ENCODE data around the gene DHH.

Gene DHH

GRCh38 chr12:49093792-49094159, 825 bp downstream of the DHH start:
- TF ChIP-seq REST (IDR thresholded peaks at IDR 0.05; ENCODE audit: insufficient read depth in 1 of 2, low read depth in 2 of 2, low read length in 2 of 2) (no peak), SIN3A (IDR thresholded peaks at IDR 0.05; ENCODE audit: borderline replicate concordance, insufficient read depth, low read length) (no peak), TAF1 (IDR thresholded peaks at IDR 0.05; ENCODE audit: borderline replicate concordance, insufficient read depth, low read length) (no peak), POLR2AphosphoS5 (IDR thresholded peaks at IDR 0.05; ENCODE audit: low read depth, low read length) (no peak), FOXP2 (optimal IDR thresholded peaks at IDR 0.05; ENCODE audit: borderline replicate concordance, extremely low read depth, extremely low read length, insufficient read depth) (no peak)

- no peak for TF ChIP-seq FOXP2 (optimal IDR thresholded peaks at IDR 0.05; ENCODE audit: borderline replicate concordance, extremely low read depth, extremely low read length, insufficient read depth)
- no peak for TF ChIP-seq REST (IDR thresholded peaks at IDR 0.05; ENCODE audit: insufficient read depth in 1 of 2, low read depth in 2 of 2, low read length in 2 of 2)
These were observed 1.7 kb downstream of the DHH start for GRCh38 chr12:49092816-49093406.

- TF ChIP-seq SIN3A (IDR thresholded peaks at IDR 0.05; ENCODE audit: borderline replicate concordance, insufficient read depth, low read length): no peak
- TF ChIP-seq FOXP2 (optimal IDR thresholded peaks at IDR 0.05; ENCODE audit: borderline replicate concordance, extremely low read depth, extremely low read length, insufficient read depth): no peak
- no peak for TF ChIP-seq TAF1 (IDR thresholded peaks at IDR 0.05; ENCODE audit: borderline replicate concordance, insufficient read depth, low read length)
- no peak for TF ChIP-seq POLR2AphosphoS5 (IDR thresholded peaks at IDR 0.05; ENCODE audit: low read depth, low read length)
- no peak for TF ChIP-seq REST (IDR thresholded peaks at IDR 0.05; ENCODE audit: insufficient read depth in 1 of 2, low read depth in 2 of 2, low read length in 2 of 2)
These were observed 2.4 kb downstream of the DHH start for GRCh38 chr12:49092086-49092815.

- TF ChIP-seq TAF1 (IDR thresholded peaks at IDR 0.05; ENCODE audit: borderline replicate concordance, insufficient read depth, low read length): no peak
- no peak for TF ChIP-seq FOXP2 (optimal IDR thresholded peaks at IDR 0.05; ENCODE audit: borderline replicate concordance, extremely low read depth, extremely low read length, insufficient read depth)
- TF ChIP-seq POLR2AphosphoS5 (IDR thresholded peaks at IDR 0.05; ENCODE audit: low read depth, low read length): no peak
- no peak for TF ChIP-seq SIN3A (IDR thresholded peaks at IDR 0.05; ENCODE audit: borderline replicate concordance, insufficient read depth, low read length)
- TF ChIP-seq REST (IDR thresholded peaks at IDR 0.05; ENCODE audit: insufficient read depth in 1 of 2, low read depth in 2 of 2, low read length in 2 of 2): no peak
These were observed 2.8 kb downstream of the DHH start for GRCh38 chr12:49091836-49092085.

All from PFSK-1 (cell line).